ENCODE results near the gene TSEN15. TPM values are rescaled to one million over a fixed set of nuclear protein-coding genes. Genes with fewer than 3 reads are reported as not detected.

The TSEN15 gene
- total and polyA plus RNA-seq, 2 experiments from 2014 or later = 55.8 TPM

DNA sequence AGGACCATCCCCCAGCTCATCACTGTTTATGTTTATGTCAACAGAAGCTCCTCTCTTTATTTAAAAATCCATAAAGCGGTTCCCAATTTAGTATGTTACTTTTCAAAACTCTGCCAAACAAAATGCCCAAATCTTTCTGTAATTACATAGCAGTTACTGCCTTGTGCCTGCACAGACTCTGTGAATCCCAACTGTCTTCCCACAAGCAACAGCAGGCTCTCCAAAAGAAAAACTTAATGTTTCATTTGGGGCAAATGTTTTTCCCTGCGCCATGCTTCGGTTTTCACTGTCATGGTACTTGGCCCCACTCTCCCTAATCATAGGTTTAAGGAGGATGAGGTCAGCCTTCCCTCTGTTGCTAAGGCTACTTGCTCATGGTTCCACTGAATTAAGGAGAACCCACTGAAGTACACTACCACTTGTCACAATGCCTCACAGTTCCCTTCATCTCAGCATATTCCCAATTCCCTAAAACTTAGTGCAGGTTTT is 18.6 kb upstream of the TSEN15 start (continued):
- TF ChIP-seq, protein P1, sequence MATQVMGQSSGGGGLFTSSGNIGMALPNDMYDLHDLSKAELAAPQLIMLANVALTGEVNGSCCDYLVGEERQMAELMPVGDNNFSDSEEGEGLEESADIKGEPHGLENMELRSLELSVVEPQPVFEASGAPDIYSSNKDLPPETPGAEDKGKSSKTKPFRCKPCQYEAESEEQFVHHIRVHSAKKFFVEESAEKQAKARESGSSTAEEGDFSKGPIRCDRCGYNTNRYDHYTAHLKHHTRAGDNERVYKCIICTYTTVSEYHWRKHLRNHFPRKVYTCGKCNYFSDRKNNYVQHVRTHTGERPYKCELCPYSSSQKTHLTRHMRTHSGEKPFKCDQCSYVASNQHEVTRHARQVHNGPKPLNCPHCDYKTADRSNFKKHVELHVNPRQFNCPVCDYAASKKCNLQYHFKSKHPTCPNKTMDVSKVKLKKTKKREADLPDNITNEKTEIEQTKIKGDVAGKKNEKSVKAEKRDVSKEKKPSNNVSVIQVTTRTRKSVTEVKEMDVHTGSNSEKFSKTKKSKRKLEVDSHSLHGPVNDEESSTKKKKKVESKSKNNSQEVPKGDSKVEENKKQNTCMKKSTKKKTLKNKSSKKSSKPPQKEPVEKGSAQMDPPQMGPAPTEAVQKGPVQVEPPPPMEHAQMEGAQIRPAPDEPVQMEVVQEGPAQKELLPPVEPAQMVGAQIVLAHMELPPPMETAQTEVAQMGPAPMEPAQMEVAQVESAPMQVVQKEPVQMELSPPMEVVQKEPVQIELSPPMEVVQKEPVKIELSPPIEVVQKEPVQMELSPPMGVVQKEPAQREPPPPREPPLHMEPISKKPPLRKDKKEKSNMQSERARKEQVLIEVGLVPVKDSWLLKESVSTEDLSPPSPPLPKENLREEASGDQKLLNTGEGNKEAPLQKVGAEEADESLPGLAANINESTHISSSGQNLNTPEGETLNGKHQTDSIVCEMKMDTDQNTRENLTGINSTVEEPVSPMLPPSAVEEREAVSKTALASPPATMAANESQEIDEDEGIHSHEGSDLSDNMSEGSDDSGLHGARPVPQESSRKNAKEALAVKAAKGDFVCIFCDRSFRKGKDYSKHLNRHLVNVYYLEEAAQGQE (IDR thresholded peaks at IDR 0.05; ENCODE audit: unreplicated experiment) = no peak

DNA sequence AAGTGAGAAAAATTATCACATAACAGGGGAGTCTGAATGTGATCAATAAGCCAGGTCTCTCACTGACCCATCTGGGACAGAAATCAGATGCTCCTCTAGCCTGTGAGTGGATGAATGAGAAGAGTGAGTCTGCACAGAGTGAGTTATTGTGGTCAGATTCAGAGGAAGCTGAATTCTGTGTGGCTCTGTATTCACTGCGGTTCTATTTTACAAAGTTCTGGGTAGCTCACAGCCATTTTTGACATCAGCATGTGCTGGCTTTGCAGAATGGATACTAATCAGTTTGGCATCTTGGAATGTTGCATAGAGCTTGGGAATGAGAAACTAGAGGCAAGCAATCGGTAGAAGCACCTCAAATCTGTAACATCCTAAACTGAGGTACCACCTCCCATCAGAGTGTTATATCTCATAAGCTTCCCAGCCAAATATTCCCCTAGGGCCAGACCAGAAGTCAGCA is 17.8 kb upstream of the TSEN15 start:
- H3K79me2 ChIP-seq (replicated peaks; ENCODE audit: insufficient read depth) = no peaks in the 10 kb centered on the region
- H3K27ac Mint-ChIP-seq = no peak overlapping the region
- no peaks in the 10 kb centered on the region; the same call in 2 of the 3 replicates for H3K9me3 Mint-ChIP-seq
- H3K36me3 Mint-ChIP-seq (ENCODE audit: low read depth) = no peaks in the 10 kb centered on the region
- H3K36me3 ChIP-seq (ENCODE audit: insufficient read depth) = peaks cover 3% of the 10 kb centered on the region; the same call in 1 of the 2 replicates
- no peaks in the 10 kb centered on the region for H3K9me2 ChIP-seq (ENCODE audit: insufficient read depth)
- DNase-seq (ENCODE audit: low spot score) (no peak), ATAC-seq (no peak)
- H3K27me3 ChIP-seq (ENCODE audit: insufficient read depth) = peaks cover 53% of the 10 kb centered on the region
- H3K4me1 Mint-ChIP-seq = peaks cover 7% of the 10 kb centered on the region
- no peak overlapping the region for H3K4me3 ChIP-seq
- no peak overlapping the region for H2AFZ ChIP-seq
- peaks cover 12% of the 10 kb centered on the region for H3K4me1 ChIP-seq (ENCODE audit: insufficient read depth)
- no peak overlapping the region for H3K27ac ChIP-seq (ENCODE audit: low read depth)
- peaks cover 25% of the 10 kb centered on the region for H3K27me3 Mint-ChIP-seq (ENCODE audit: insufficient read depth, low read depth, poor library complexity)
- H3K4me3 Mint-ChIP-seq = no peak overlapping the region
- no peaks in the 10 kb centered on the region for H4K20me1 ChIP-seq (replicated peaks; ENCODE audit: insufficient read depth)
- no peak overlapping the region for H3K4me2 ChIP-seq
- H3F3A ChIP-seq (replicated peaks; ENCODE audit: low read depth) = peaks cover 9% of the 10 kb centered on the region; the same call in 1 of the 2 replicates
- no peak for TF ChIP-seq EZH2 (IDR thresholded peaks at IDR 0.05; ENCODE audit: low read depth, unreplicated experiment)
- no peak for TF ChIP-seq POLR2AphosphoS5 (IDR thresholded peaks at IDR 0.05; ENCODE audit: low read depth)
- no peak for TF ChIP-seq STAT1 (IDR thresholded peaks at IDR 0.05; ENCODE audit: unreplicated experiment)
- TF ChIP-seq, protein P1 (IDR thresholded peaks at IDR 0.05; ENCODE audit: unreplicated experiment) = no peak
- no peak for TF ChIP-seq ZNF114 (CRISPR knock-in tag; IDR thresholded peaks at IDR 0.05)
- TF ChIP-seq CREB1 (CRISPR knock-in tag; IDR thresholded peaks at IDR 0.05; ENCODE audit: low read depth) = no peak
- TF ChIP-seq, protein P2, sequence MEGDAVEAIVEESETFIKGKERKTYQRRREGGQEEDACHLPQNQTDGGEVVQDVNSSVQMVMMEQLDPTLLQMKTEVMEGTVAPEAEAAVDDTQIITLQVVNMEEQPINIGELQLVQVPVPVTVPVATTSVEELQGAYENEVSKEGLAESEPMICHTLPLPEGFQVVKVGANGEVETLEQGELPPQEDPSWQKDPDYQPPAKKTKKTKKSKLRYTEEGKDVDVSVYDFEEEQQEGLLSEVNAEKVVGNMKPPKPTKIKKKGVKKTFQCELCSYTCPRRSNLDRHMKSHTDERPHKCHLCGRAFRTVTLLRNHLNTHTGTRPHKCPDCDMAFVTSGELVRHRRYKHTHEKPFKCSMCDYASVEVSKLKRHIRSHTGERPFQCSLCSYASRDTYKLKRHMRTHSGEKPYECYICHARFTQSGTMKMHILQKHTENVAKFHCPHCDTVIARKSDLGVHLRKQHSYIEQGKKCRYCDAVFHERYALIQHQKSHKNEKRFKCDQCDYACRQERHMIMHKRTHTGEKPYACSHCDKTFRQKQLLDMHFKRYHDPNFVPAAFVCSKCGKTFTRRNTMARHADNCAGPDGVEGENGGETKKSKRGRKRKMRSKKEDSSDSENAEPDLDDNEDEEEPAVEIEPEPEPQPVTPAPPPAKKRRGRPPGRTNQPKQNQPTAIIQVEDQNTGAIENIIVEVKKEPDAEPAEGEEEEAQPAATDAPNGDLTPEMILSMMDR (conservative IDR thresholded peaks at IDR 0.05; ENCODE audit: low read depth in 2 of 2) = no peak
- TF ChIP-seq, protein P3, sequence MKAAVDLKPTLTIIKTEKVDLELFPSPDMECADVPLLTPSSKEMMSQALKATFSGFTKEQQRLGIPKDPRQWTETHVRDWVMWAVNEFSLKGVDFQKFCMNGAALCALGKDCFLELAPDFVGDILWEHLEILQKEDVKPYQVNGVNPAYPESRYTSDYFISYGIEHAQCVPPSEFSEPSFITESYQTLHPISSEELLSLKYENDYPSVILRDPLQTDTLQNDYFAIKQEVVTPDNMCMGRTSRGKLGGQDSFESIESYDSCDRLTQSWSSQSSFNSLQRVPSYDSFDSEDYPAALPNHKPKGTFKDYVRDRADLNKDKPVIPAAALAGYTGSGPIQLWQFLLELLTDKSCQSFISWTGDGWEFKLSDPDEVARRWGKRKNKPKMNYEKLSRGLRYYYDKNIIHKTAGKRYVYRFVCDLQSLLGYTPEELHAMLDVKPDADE (IDR thresholded peaks at IDR 0.05) = no peak

Data from GM23338 (cell line).